K562 (cell line): ENCODE measurements around the gene TTC21A. TPM values are rescaled to one million over a fixed set of nuclear protein-coding genes. Genes with fewer than 3 reads are reported as not detected.

ENCODE experiments used
- ATAC-seq: fragments of 200-7000 bp; cut with Tn5 transposase; 3 replicates; pipeline ENCODE4 v1.9.1; 2020; ENCODE audit warnings: moderate library complexity
- BruUV-seq: library from RNA; stranded (reverse); fragments of 400-500 nt; replicated peaks from 2 replicates; lab custom pipeline; 2021; lab: Mats Ljungman, UMichigan
- CTCF ChIA-PET: fragments of 300-600 bp; formaldehyde crosslinking; extraction: SDS; loops from one replicate; lab custom pipeline; 2021; ENCODE audit warnings: low intra/inter-chr PET ratio; lab: Yijun Ruan, JAX
- POLR2A ChIA-PET: fragments of 300-600, 350-650 bp; sonication (Branson Sonifier 250); formaldehyde crosslinking; extraction: SDS; loops from one replicate; lab custom pipeline; 2021; ENCODE audit warnings: antibody characterized with exemption, inconsistent platforms; lab: Yijun Ruan, JAX
- DNase-seq, 4 experiments: peaks; one replicate each; pipeline versions ENCODE4 v3.0.0 to v3.0.0-alpha.2; 2011 to 2018; ENCODE audit warnings: low spot score in 3 of 4, mixed read lengths in 3 of 4; ENCODE audit errors: extremely low read depth in 1 of 4
- FAIRE-seq: peaks from 2 replicates; lab custom pipeline; 2011; peaks lifted over from hg19 to GRCh38; lab: Jason Lieb, UNC
- H2AFZ ChIP-seq: 2 replicates; pipeline ENCODE4 v1.6.0; 2011; ENCODE audit warnings: low read depth, low read length, control low read depth, inconsistent platforms
- H3K27ac ChIP-seq: fragments of 200-600 bp; 3 replicates; pipeline ENCODE4 v1.8.0; 2011; ENCODE audit warnings: low read depth, mild to moderate bottlenecking, control low read depth, inconsistent platforms, low read length, moderate library complexity, mixed read lengths; ENCODE audit errors: extremely low read depth
- H3K27me3 ChIP-seq, 2 experiments: fragments of 300-600 bp in 1 of 2; 2 replicates in 1 of 2; 3 replicates in 1 of 2; pipeline versions ENCODE4 v1.6.0 to v1.8.0; 2011; ENCODE audit warnings: inconsistent platforms in 2 of 2, low read length in 2 of 2, mild to moderate bottlenecking in 1 of 2, mixed read lengths in 1 of 2, moderate library complexity in 1 of 2; ENCODE audit not compliant: control insufficient read depth in 2 of 2, insufficient read depth in 2 of 2
- H3K36me3 ChIP-seq: fragments of 300-600 bp; 3 replicates; pipeline ENCODE4 v1.8.0; 2011; ENCODE audit warnings: mild to moderate bottlenecking, low read length, inconsistent platforms; ENCODE audit not compliant: control insufficient read depth, insufficient read depth
- H3K4me1 ChIP-seq, 2 experiments: fragments of 200-600 bp in 1 of 2; replicated peaks in 1 of 2; 2 replicates in 1 of 2; 3 replicates in 1 of 2; pipeline versions ENCODE4 v1.5.1 to v1.8.0; 2011; ENCODE audit warnings: inconsistent platforms in 2 of 2, low read length in 2 of 2, mild to moderate bottlenecking in 1 of 2, mixed read lengths in 1 of 2, moderate library complexity in 1 of 2; ENCODE audit not compliant: control insufficient read depth in 2 of 2, insufficient read depth in 2 of 2
- H3K4me2 ChIP-seq: 2 replicates; pipeline ENCODE4 v1.6.1; 2011; ENCODE audit warnings: low read length, control low read depth, inconsistent platforms, mixed read lengths; ENCODE audit not compliant: insufficient read depth
- H3K4me3 ChIP-seq: fragments of 200-600 bp; sonication (generic), shearing (Covaris generic); 2 replicates; pipeline ENCODE4 v1.5.1; 2016; ENCODE audit warnings: control low read depth, inconsistent platforms
- H3K79me2 ChIP-seq: fragments of 200-600 bp; 3 replicates; pipeline ENCODE4 v1.8.0; 2011; ENCODE audit warnings: low read length, inconsistent platforms; ENCODE audit not compliant: control insufficient read depth, insufficient read depth
- H3K9ac ChIP-seq, 2 experiments: 2 replicates each; pipeline versions ENCODE4 v1.6.0 to v1.6.1; 2011; ENCODE audit warnings: low read depth in 2 of 2, low read length in 2 of 2, control low read depth in 1 of 2, inconsistent platforms in 1 of 2, mild to moderate bottlenecking in 1 of 2, mixed read lengths in 1 of 2; ENCODE audit not compliant: insufficient read depth in 1 of 2
- H3K9me1 ChIP-seq: one replicate; pipeline ENCODE4 v1.6.0; 2011; ENCODE audit warnings: inconsistent platforms, mild to moderate bottlenecking, low read length, moderate library complexity; ENCODE audit not compliant: control insufficient read depth, insufficient read depth
- H3K9me3 ChIP-seq: replicated peaks from 2 replicates; pipeline ENCODE4 v1.5.1; 2011; ENCODE audit warnings: low read depth, low read length, inconsistent platforms; ENCODE audit not compliant: control insufficient read depth, insufficient read depth
- H4K20me1 ChIP-seq: replicated peaks from 2 replicates; pipeline ENCODE4 v1.6.1; 2011; ENCODE audit warnings: low read length, inconsistent platforms, mixed read lengths; ENCODE audit not compliant: control insufficient read depth, insufficient read depth
- CBFA2T2 ChIP-seq: fragments of 450-650 bp; conservative IDR thresholded peaks from 2 replicates; pipeline ENCODE4 v1.6.1; 2017; ENCODE audit warnings: mild to moderate bottlenecking
- HDAC8 ChIP-seq: fragments of 450-650 bp; IDR thresholded peaks from 2 replicates; pipeline ENCODE4 v1.6.1; 2016; ENCODE audit warnings: mild to moderate bottlenecking, missing genetic modification characterization, moderate library complexity, missing compliant biosample characterization
- HNRNPK ChIP-seq: fragments of 200-400 bp; formaldehyde crosslinking; IDR thresholded peaks from one replicate; pipeline ENCODE4 v1.6.1; 2018; ENCODE audit warnings: mild to moderate bottlenecking, low read depth, low read length; ENCODE audit not compliant: poor library complexity, severe bottlenecking
- LARP7 ChIP-seq: fragments of 450-650 bp; IDR thresholded peaks from 2 replicates; pipeline ENCODE4 v1.6.1; 2016
- MCM2 ChIP-seq: fragments of 450-650 bp; IDR thresholded peaks from 2 replicates; pipeline ENCODE4 v1.6.1; 2017; ENCODE audit warnings: low read depth, mild to moderate bottlenecking
- NR1H2 ChIP-seq: sonication (generic); formaldehyde crosslinking; IDR thresholded peaks from 2 replicates; pipeline ENCODE4 v1.4.0; 2020; ENCODE audit warnings: mild to moderate bottlenecking, missing genetic modification reagents
- NUFIP1 ChIP-seq: fragments of 450-650 bp; IDR thresholded peaks from 2 replicates; pipeline ENCODE4 v1.6.1; 2018; ENCODE audit not compliant: partially characterized antibody
- PHTF2 ChIP-seq: fragments of 250-450 bp; sonication (Bioruptor Pico); IDR thresholded peaks from 2 replicates; pipeline ENCODE4 v1.5.0; 2021; ENCODE audit warnings: mild to moderate bottlenecking
- PML ChIP-seq: IDR thresholded peaks from 2 replicates; pipeline ENCODE4 v1.6.1; 2012; ENCODE audit warnings: low read length, inconsistent platforms
- RAD21 ChIP-seq, 2 experiments: fragments of 250-450 bp in 1 of 2; fragments of 450-650 bp in 1 of 2; sonication (Bioruptor Pico) in 1 of 2; formaldehyde crosslinking in 1 of 2; IDR thresholded peaks in 1 of 2; conservative IDR thresholded peaks in 1 of 2; 2 replicates each; pipeline versions ENCODE4 v1.4.0 to v1.8.0; 2020 to 2022; ENCODE audit warnings: mild to moderate bottlenecking in 2 of 2, moderate library complexity in 1 of 2
- RBM39 ChIP-seq: fragments of 200-400 bp; formaldehyde crosslinking; optimal IDR thresholded peaks from 2 replicates; pipeline ENCODE3; 2018; ENCODE audit warnings: low read depth, low read length
- RCOR1 ChIP-seq, 2 experiments: IDR thresholded peaks; 2 replicates each; pipeline ENCODE4 v1.6.1; 2012; ENCODE audit warnings: low read depth in 2 of 2, low read length in 2 of 2, borderline replicate concordance in 1 of 2, improper control_type of control experiment in 1 of 2
- TOE1 ChIP-seq, 2 experiments: fragments of 450-650 bp in 1 of 2; sonication (generic) in 1 of 2; formaldehyde crosslinking in 1 of 2; IDR thresholded peaks; 2 replicates each; pipeline versions ENCODE4 v1.7.1 to v1.8.0; 2016 to 2022; ENCODE audit warnings: borderline replicate concordance in 2 of 2, mild to moderate bottlenecking in 2 of 2, antibody characterized with exemption in 1 of 2, inconsistent platforms in 1 of 2, low read depth in 1 of 2, missing genetic modification reagents in 1 of 2, moderate library complexity in 1 of 2
- ZBTB8A ChIP-seq: fragments of 450-650 bp; IDR thresholded peaks from 2 replicates; pipeline ENCODE4 v1.6.1; 2018; ENCODE audit warnings: mild to moderate bottlenecking, moderate library complexity; ENCODE audit not compliant: partially characterized antibody
- WGBS: fragments of 100-300 bp; shearing (Covaris generic); methylation state at CpG from one replicate; pipeline ENCODE4 v1.1.6; 2016; ENCODE audit warnings: low coverage, mixed read lengths; ENCODE audit not compliant: insufficient coverage; ENCODE audit errors: missing lambda C conversion rate; 5-methylcytosine and 5-hydroxymethylcytosine counted together
- in situ Hi-C: fragments of 300-500 bp; cut with MboI; formaldehyde crosslinking; loops from 4 replicates; pipeline ENCODE4 v1.15.0; 2018; ENCODE audit warnings: inconsistent platforms, mixed read lengths
- intact Hi-C: fragments of 100-400 bp; cut with micrococcal nuclease; formaldehyde crosslinking; loops from 2 replicates; pipeline ENCODE4 v1.14.2; 2022
- polyA plus RNA-seq, 8 experiments: library from polyadenylated mRNA; depleted of rRNA in 4 of 8; stranded (reverse) in 5 of 8; unstranded in 3 of 8; fragments of >200 nt; fragmentation: Nextera tagmentation in 2 of 8; fragmentation: Illumina TruSeq in 1 of 8; extraction: Ambion mirVana in 2 of 8; extraction: Trizol in 1 of 8; gene quantifications; 2 replicates each; pipeline versions ENCODE4 v1.2.1 to v1.2.3, GENCODE V29; 2011 to 2014; ENCODE audit warnings: inconsistent platforms in 1 of 8, missing spikeins in 1 of 8
- total RNA-seq, 7 experiments: library from RNA; depleted of rRNA in 6 of 7; stranded (reverse); fragments of >200 nt in 6 of 7; fragmentation: Illumina TruSeq in 2 of 7; extraction: Trizol in 2 of 7; gene quantifications; 2 replicates each; pipeline versions ENCODE4 v1.2.1 to v1.2.3, GENCODE V29; 2011 to 2021; ENCODE audit warnings: low replicate concordance in 1 of 7
- TF ChIP-seq, protein P1 (sequence below), 2 experiments: IDR thresholded peaks; 2 replicates each; pipeline ENCODE4 v1.6.1; 2011; ENCODE audit warnings: borderline replicate concordance in 1 of 2, control low read depth in 1 of 2, low read depth in 1 of 2, low read length in 1 of 2, mild to moderate bottlenecking in 1 of 2, mixed read lengths in 1 of 2, moderate library complexity in 1 of 2; ENCODE audit not compliant: insufficient read depth in 1 of 2, insufficient read length in 1 of 2, poor library complexity in 1 of 2, severe bottlenecking in 1 of 2; ENCODE audit errors: extremely low read depth in 1 of 2

The TTC21A gene
- total and polyA plus RNA-seq, 9 of the 15 experiments (the other 6 are each of a cell fraction or from before 2014, with no cell fraction given): 0.22 to 1.4 (median 0.70) TPM

DNA sequence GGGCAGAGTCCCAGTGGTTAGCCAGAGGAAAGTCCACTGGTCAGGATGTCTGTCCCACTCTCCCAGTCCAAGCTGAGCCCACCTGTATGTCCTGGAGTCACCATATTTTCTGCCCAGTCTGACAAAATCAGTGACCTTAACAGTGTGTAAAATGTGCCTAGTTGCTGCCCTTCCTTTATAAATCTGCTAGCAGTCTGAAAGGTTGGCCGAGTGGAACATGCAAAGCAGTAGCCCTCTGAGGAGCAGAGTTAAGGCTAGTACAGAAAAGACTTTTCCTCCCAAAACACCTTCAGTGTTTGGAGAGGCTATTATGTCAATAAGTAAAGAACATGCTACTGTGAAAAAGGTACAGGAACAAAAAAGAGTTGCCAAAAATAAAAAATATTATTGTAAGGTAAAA, 15.3 kb downstream of the TTC21A start:
- WGBS: 17% methylated on average over 1 of the region's 1 CpG

More for the DNA sequence above, 15.3 kb downstream of the TTC21A start:
- FAIRE-seq: no peak
- no peaks in the 10 kb centered on the region for H3K9me1 ChIP-seq
- peak overlapping the region in 1 of 2 experiments; percentile 14; a peak in 1 of 4 replicates for H3K9ac ChIP-seq
- BruUV-seq: no TSS peak
- ChIA-PET POLR2A (interaction anchor here (0.6 to 2.2 kb wide), 2 partner anchors 26 to 196 kb away, joined by 3 to 5 read pairs; no protein-coding TSS in a partner anchor), CTCF (no interaction called here)
- no peak overlapping the region for H3K4me3 ChIP-seq
- in situ Hi-C loops (loop anchor here (10.0 kb wide), 1 partner anchor 262 kb away; the partner anchor contains the start of gene SLC25A38), intact Hi-C loops (no loop called here)
- H3K36me3 ChIP-seq: no peaks in the 10 kb centered on the region
- H3K4me2 ChIP-seq: no peak overlapping the region
- no peak for ATAC-seq
- no peaks in the 10 kb centered on the region for H3K79me2 ChIP-seq
- H2AFZ ChIP-seq: peak overlapping the region; percentile 40; the same call in 1 of the 2 replicates
- no peaks in the 10 kb centered on the region; a peak in 1 of 5 replicates for H3K4me1 ChIP-seq
- TF ChIP-seq PHTF2 (CRISPR knock-in tag): no peak
- TF ChIP-seq PML: no peak
- no peak for TF ChIP-seq ZBTB8A
- no peak for TF ChIP-seq HDAC8 (tag)
- TF ChIP-seq MCM2: no peak
- TF ChIP-seq RBM39: no peak
- TF ChIP-seq NR1H2 (CRISPR knock-in tag): no peak
- no peak for TF ChIP-seq TOE1 (IDR thresholded peaks at IDR 0.05; ENCODE audit: borderline replicate concordance)
- no peak for TF ChIP-seq TOE1 (CRISPR knock-in tag; IDR thresholded peaks at IDR 0.05; ENCODE audit: borderline replicate concordance, low read depth)
- no peak for TF ChIP-seq HNRNPK
- TF ChIP-seq NUFIP1: no peak
- no peak for TF ChIP-seq LARP7
- no peak for TF ChIP-seq RAD21 (CRISPR knock-in tag; conservative IDR thresholded peaks at IDR 0.05 in 1 of 2, IDR thresholded peaks at IDR 0.05 in 1 of 2)
- TF ChIP-seq, protein P1, sequence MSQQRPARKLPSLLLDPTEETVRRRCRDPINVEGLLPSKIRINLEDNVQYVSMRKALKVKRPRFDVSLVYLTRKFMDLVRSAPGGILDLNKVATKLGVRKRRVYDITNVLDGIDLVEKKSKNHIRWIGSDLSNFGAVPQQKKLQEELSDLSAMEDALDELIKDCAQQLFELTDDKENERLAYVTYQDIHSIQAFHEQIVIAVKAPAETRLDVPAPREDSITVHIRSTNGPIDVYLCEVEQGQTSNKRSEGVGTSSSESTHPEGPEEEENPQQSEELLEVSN (IDR thresholded peaks at IDR 0.05; ENCODE audit: borderline replicate concordance in 1 of 2, extremely low read depth in 1 of 2, insufficient read depth in 1 of 2, insufficient read length in 1 of 2, low read depth in 1 of 2, low read length in 1 of 2, poor library complexity in 1 of 2, severe bottlenecking in 1 of 2): no peak
- no peak for TF ChIP-seq RCOR1 (IDR thresholded peaks at IDR 0.05; ENCODE audit: borderline replicate concordance in 1 of 2, low read depth in 2 of 2, low read length in 2 of 2)
- TF ChIP-seq CBFA2T2: no peak
- H3K27me3 ChIP-seq: no peaks in the 10 kb centered on the region
- no peak for DNase-seq
- H4K20me1 ChIP-seq: no peaks in the 10 kb centered on the region
- H3K27ac ChIP-seq: no peak overlapping the region
- no peaks in the 10 kb centered on the region for H3K9me3 ChIP-seq
